KOPT-K1 (cell line): ENCODE results near the gene SGCA.

Source experiments
- H3K27ac ChIP-seq: fragments of 200-600 bp; sonication (generic); 2 replicates; pipeline ENCODE4 v1.5.1; 2016; ENCODE audit warnings: antibody characterized with exemption, mild to moderate bottlenecking, low read depth, low read length; ENCODE audit not compliant: poor library complexity, severe bottlenecking
- H3K36me3 ChIP-seq: fragments of 200-600 bp; sonication (generic); 2 replicates; pipeline ENCODE4 v1.5.1; 2017; ENCODE audit warnings: antibody characterized with exemption, mild to moderate bottlenecking, low read length, moderate library complexity; ENCODE audit not compliant: insufficient read depth
- H3K9me3 ChIP-seq: fragments of 200-600 bp; sonication (generic); 2 replicates; pipeline ENCODE4 v1.5.1; 2017; ENCODE audit warnings: antibody characterized with exemption, low read length, mild to moderate bottlenecking; ENCODE audit not compliant: insufficient read depth, poor library complexity, severe bottlenecking

SGCA gene

GRCh38 chr17:50165466-50165865, 339 bp upstream of the SGCA start:
- H3K36me3 ChIP-seq, result no peaks in the 10 kb centered on the region
- H3K27ac ChIP-seq, result no peak overlapping the region
- no peaks in the 10 kb centered on the region for H3K9me3 ChIP-seq

- H3K36me3 ChIP-seq, result no peaks in the 10 kb centered on the region
- H3K9me3 ChIP-seq, result no peaks in the 10 kb centered on the region
Measured at GRCh38 chr17:50166518-50167181, 845 bp downstream of the SGCA start.

GRCh38 chr17:50167371-50167770, 1.6 kb downstream of the SGCA start:
- no peaks in the 10 kb centered on the region for H3K36me3 ChIP-seq
- H3K9me3 ChIP-seq, result no peaks in the 10 kb centered on the region
- H3K27ac ChIP-seq, result no peak overlapping the region

More at GRCh38 chr17:50166518-50167181, 845 bp downstream of the SGCA start:
- H3K27ac ChIP-seq, result no peak overlapping the region

- Histone ChIP-seq H3K36me3 (no peaks in the 10 kb centered on the region), H3K9me3 (no peaks in the 10 kb centered on the region), H3K27ac (no peak overlapping the region)
Measured at GRCh38 chr17:50168319-50168718, 2.5 kb downstream of the SGCA start.

GRCh38 chr17:50169121-50169764, 3.4 kb downstream of the SGCA start:
- Histone ChIP-seq H3K36me3 (no peaks in the 10 kb centered on the region), H3K27ac (no peak overlapping the region), H3K9me3 (no peaks in the 10 kb centered on the region)

GRCh38 chr17:50169881-50170459, 4.2 kb downstream of the SGCA start:
- Histone ChIP-seq H3K27ac (no peak overlapping the region), H3K9me3 (no peaks in the 10 kb centered on the region), H3K36me3 (no peaks in the 10 kb centered on the region)

GRCh38 chr17:50170662-50171370, 5.0 kb downstream of the SGCA start:
- no peaks in the 10 kb centered on the region for H3K36me3 ChIP-seq
- H3K9me3 ChIP-seq, result no peaks in the 10 kb centered on the region
- H3K27ac ChIP-seq, result no peak overlapping the region

GRCh38 chr17:50171371-50172071, 5.7 kb downstream of the SGCA start:
- H3K9me3 ChIP-seq, result no peaks in the 10 kb centered on the region
- H3K27ac ChIP-seq, result no peak overlapping the region
- no peaks in the 10 kb centered on the region for H3K36me3 ChIP-seq

GRCh38 chr17:50172130-50172529, 6.3 kb downstream of the SGCA start:
- H3K36me3 ChIP-seq, result no peaks in the 10 kb centered on the region
- H3K9me3 ChIP-seq, result no peaks in the 10 kb centered on the region
- H3K27ac ChIP-seq, result no peak overlapping the region

GRCh38 chr17:50172936-50173334, 7.1 kb downstream of the SGCA start:
- Histone ChIP-seq H3K27ac (no peak overlapping the region), H3K9me3 (no peaks in the 10 kb centered on the region), H3K36me3 (no peaks in the 10 kb centered on the region)

GRCh38 chr17:50173335-50173941, 7.6 kb downstream of the SGCA start:
- Histone ChIP-seq H3K9me3 (no peaks in the 10 kb centered on the region), H3K27ac (no peak overlapping the region), H3K36me3 (no peaks in the 10 kb centered on the region)

GRCh38 chr17:50174444-50174843, 8.6 kb downstream of the SGCA start:
- H3K9me3 ChIP-seq, result no peaks in the 10 kb centered on the region
- no peaks in the 10 kb centered on the region for H3K36me3 ChIP-seq
- H3K27ac ChIP-seq, result no peak overlapping the region

GRCh38 chr17:50175035-50175807, 9.4 kb downstream of the SGCA start:
- Histone ChIP-seq H3K9me3 (no peaks in the 10 kb centered on the region), H3K36me3 (no peaks in the 10 kb centered on the region), H3K27ac (no peak overlapping the region)
